VCaP (cell line): ENCODE results near the gene CCR5AS.

Experiments used
- H3K27ac ChIP-seq: fragments of 450-650 bp; 2 replicates; pipeline ENCODE4 v1.5.1; 2017
- TF ChIP-seq, protein P1 (sequence below): fragments of 450-650 bp; conservative IDR thresholded peaks from 2 replicates; pipeline ENCODE4 v1.5.1; 2017; ENCODE audit warnings: mild to moderate bottlenecking, moderate library complexity

The CCR5AS gene

DNA sequence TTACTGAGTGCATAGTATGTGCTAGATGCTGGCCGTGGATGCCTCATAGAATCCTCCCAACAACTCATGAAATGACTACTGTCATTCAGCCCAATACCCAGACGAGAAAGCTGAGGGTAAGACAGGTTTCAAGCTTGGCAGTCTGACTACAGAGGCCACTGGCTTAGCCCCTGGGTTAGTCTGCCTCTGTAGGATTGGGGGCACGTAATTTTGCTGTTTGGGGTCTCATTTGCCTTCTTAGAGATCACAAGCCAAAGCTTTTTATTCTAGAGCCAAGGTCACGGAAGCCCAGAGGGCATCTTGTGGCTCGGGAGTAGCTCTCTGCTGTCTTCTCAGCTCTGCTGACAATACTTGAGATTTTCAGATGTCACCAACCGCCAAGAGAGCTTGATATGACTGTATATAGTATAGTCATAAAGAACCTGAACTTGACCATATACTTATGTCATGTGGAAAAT, 37.2 kb downstream of the CCR5AS start:
- peak overlapping the region; percentile 68 for H3K27ac ChIP-seq
- TF ChIP-seq, protein P1, sequence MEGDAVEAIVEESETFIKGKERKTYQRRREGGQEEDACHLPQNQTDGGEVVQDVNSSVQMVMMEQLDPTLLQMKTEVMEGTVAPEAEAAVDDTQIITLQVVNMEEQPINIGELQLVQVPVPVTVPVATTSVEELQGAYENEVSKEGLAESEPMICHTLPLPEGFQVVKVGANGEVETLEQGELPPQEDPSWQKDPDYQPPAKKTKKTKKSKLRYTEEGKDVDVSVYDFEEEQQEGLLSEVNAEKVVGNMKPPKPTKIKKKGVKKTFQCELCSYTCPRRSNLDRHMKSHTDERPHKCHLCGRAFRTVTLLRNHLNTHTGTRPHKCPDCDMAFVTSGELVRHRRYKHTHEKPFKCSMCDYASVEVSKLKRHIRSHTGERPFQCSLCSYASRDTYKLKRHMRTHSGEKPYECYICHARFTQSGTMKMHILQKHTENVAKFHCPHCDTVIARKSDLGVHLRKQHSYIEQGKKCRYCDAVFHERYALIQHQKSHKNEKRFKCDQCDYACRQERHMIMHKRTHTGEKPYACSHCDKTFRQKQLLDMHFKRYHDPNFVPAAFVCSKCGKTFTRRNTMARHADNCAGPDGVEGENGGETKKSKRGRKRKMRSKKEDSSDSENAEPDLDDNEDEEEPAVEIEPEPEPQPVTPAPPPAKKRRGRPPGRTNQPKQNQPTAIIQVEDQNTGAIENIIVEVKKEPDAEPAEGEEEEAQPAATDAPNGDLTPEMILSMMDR: no peak

DNA sequence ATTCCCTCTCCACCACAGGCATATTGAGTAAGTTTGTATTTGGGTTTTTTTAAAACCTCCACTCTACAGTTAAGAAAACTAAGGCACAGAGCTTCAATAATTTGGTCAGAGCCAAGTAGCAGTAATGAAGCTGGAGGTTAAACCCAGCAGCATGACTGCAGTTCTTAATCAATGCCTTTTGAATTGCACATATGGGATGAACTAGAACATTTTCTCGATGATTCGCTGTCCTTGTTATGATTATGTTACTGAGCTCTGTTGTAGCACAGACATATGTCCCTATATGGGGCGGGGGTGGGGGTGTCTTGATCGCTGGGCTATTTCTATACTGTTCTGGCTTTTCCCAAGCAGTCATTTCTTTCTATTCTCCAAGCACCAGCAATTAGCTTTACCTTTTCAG, 37.7 kb downstream of the CCR5AS start:
- H3K27ac ChIP-seq: peak overlapping the region; percentile 68
- TF ChIP-seq, protein P1: no peak

DNA sequence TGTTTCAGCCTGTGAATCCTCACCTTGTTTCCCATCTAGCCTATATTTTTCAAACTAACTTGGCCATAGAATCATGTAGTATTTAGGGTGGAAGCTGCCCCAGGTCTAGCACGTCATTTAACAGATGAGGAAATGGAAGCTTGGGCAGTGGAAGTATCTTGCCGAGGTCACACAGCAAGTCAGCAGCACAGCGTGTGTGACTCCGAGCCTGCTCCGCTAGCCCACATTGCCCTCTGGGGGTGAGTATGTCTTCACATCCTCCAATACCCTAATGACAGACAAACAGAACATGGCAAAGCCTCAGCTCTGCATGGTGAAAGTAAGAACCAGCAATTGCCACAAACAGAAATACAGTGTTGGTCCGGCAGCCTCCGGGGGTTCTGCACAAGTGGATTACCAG, 38.3 kb downstream of the CCR5AS start:
- TF ChIP-seq, protein P1: peak; percentile 63
- peak overlapping the region; percentile 68; the same call in 1 of the 2 replicates for H3K27ac ChIP-seq

DNA sequence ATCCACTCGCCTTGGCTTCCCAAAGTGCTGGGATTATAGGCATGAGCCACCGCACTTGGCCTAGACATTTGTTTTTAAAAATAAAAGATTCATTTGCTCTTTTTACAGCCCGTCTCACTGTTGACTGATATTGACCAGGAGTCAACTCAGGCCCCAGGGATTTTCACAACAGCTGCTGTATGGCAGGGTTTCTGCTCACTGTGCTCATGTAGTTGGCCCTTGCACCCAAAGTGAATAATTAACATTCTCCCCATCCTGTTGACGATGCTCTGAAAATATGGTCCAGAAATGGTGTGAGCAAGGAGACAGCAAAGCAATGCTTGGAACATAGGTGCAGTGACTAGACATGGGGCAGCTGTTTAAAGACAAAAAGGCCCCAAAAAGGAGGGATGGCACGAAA, 39.1 kb downstream of the CCR5AS start:
- no peak overlapping the region for H3K27ac ChIP-seq
- TF ChIP-seq, protein P1: no peak

DNA sequence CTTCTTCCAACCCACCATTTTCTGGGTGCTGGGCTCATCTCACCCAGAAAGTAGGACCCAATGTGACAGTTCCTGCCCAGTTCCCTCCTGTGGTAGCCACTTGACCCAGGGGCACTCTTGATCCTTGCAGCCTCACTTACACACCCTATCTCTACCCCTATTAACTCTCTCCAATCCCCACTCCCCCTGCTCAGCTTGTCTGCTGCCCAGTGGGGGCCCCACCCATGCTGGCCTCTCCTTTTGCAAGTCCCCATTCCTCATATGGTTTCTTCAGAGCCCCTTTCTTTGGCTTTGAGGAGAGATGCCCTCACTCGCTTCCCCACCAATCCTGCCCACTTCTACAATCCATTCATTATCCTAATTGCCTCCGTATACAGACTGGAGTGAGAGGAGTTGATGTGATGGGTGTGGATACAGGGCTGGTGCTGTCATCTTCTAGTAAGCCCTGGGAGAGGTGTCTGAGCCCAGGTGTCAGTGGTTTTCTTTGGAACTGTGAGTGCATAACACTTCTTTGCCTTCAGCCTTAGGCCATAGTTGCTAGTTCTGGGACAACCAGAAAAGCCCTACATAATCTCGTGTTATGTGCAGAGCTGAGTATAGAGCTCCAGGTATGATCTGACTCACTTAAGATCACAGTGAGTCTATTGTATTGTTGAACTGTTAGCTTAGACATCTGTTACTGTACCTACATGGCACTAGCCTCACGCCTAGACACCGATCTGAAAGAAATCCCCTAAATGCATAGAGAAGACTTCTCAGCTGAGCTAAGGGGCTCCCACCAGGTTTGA, 40.9 kb downstream of the CCR5AS start:
- no peak overlapping the region for H3K27ac ChIP-seq
- TF ChIP-seq, protein P1: no peak

DNA sequence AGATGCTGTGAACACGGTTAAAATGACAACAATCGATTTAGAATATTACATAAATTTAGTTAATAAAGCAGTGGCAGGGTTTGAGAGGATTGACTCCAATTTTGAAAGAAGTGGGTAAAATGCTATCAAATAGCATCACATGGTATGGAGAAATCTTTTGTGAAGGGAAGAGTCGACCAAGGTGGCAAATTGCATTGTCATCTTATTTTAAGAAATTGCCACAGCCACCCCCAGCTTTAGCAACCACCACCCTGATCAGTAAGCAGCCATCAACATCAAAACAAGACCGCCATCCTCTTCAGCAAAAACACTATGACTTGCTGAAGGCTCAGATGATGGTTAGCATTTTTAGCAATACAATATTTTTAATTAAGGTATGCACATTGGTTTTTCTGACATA, 41.8 kb downstream of the CCR5AS start:
- TF ChIP-seq, protein P1: no peak
- H3K27ac ChIP-seq: no peak overlapping the region

DNA sequence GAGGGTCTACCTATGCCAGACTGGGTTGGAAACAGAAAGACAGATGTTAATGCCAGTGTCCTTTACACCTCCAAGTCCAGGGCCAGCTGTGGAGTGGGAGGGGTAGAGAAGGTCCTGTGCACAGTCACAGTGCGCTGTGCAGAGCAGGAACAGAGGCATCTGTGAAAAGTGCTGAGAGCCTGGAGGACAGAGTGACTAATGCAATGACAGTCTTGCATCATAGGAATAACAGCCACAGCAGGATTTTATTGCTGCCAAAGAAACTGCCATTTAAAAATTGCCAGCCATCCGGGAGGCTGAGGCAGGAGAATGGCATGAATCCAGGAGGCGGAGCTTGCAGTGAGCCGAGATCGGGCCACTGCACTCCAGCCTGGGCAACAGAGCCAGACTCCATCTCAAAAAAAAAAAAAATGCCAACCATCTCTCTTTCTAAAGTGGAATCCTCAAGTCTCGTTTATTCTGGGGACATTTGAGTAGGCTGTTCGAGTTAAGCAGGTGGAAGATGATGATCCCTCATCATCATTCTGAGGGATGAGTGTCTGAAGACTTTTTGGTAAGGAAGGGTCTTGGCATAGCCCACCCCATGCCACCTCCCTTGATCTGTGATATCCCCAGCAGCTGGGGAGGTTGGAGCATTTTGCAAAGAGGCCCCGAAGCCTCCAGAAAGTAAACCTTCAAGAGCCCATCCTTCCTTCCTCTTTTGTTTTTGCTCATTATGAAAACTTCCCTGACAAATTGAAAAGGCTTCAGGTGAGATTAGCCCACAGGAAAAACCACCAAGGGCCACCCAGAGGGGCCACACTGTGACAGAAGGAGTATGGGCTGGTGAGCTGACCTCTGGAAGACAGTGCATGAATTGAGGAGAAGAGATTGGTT, 45.2 kb downstream of the CCR5AS start:
- TF ChIP-seq, protein P1: no peak
- H3K27ac ChIP-seq: no peak overlapping the region; the same call in 1 of the 2 replicates
